Karpas-422 (cell line): Measurements from ENCODE around the gene CDS1. TPM values are rescaled to one million over a fixed set of nuclear protein-coding genes. Genes with fewer than 3 reads are reported as not detected.

Experiments
- DNase-seq: peaks from one replicate; pipeline ENCODE4 v3.0.0-alpha.2; 2015
- H2AFZ ChIP-seq: fragments of 200-600 bp; sonication (generic); 2 replicates; pipeline ENCODE4 v1.6.1; 2014; ENCODE audit warnings: antibody characterized with exemption, low read length, mixed read lengths
- H3K27ac ChIP-seq: fragments of 200-600 bp; sonication (generic); 2 replicates; pipeline ENCODE4 v1.5.1; 2014; ENCODE audit warnings: mild to moderate bottlenecking, low read length, moderate library complexity
- H3K27me3 ChIP-seq: fragments of 200-600 bp; sonication (generic); 2 replicates; pipeline ENCODE4 v1.6.1; 2014; ENCODE audit warnings: low read length, mixed read lengths
- H3K36me3 ChIP-seq: fragments of 200-600 bp; sonication (generic); 2 replicates; pipeline ENCODE4 v1.6.1; 2014; ENCODE audit warnings: low read length, mixed read lengths; ENCODE audit not compliant: insufficient read depth
- H3K4me1 ChIP-seq: fragments of 200-600 bp; sonication (generic); 2 replicates; pipeline ENCODE4 v1.6.1; 2014; ENCODE audit warnings: mild to moderate bottlenecking, low read length, mixed read lengths
- H3K4me2 ChIP-seq: fragments of 200-600 bp; sonication (generic); 2 replicates; pipeline ENCODE4 v1.6.1; 2014; ENCODE audit warnings: low read length, low read depth, mild to moderate bottlenecking; ENCODE audit not compliant: poor library complexity, severe bottlenecking
- H3K4me3 ChIP-seq: fragments of 200-600 bp; sonication (generic); 2 replicates; pipeline ENCODE4 v1.5.1; 2014; ENCODE audit warnings: mild to moderate bottlenecking, antibody characterized with exemption, low read length, mixed read lengths
- H3K79me2 ChIP-seq: fragments of 200-600 bp; sonication (generic); 2 replicates; pipeline ENCODE4 v1.6.1; 2014; ENCODE audit warnings: mild to moderate bottlenecking, low read length, mixed read lengths
- H3K9ac ChIP-seq: fragments of 200-600 bp; sonication (generic); 2 replicates; pipeline ENCODE4 v1.6.0; 2014; ENCODE audit warnings: low read length
- H3K9me2 ChIP-seq: fragments of 200-600 bp; sonication (generic), shearing (Covaris generic); replicated peaks from 2 replicates; pipeline ENCODE4 v1.6.0; 2014; ENCODE audit warnings: mild to moderate bottlenecking, low read length, moderate library complexity; ENCODE audit not compliant: insufficient read depth
- H3K9me3 ChIP-seq: fragments of 300-700, 200-600 bp; sonication (generic); 2 replicates; pipeline ENCODE4 v1.6.1; 2014; ENCODE audit warnings: low read length, mixed read lengths
- H4K20me1 ChIP-seq: fragments of 200-600 bp; sonication (generic); 2 replicates; pipeline ENCODE4 v1.6.1; 2014; ENCODE audit warnings: mild to moderate bottlenecking, antibody characterized with exemption, low read length, low read depth; ENCODE audit not compliant: insufficient read depth
- total RNA-seq: library from RNA; depleted of rRNA; stranded (reverse); fragments of >200 nt; shearing (Covaris generic); gene quantifications from 2 replicates; pipeline ENCODE4 v1.2.3, GENCODE V29; 2014; ENCODE audit warnings: low replicate concordance

CDS1 gene
- total RNA-seq, 1 experiment from 2014 or later, result not detected

GRCh38 chr4:84568496-84568895, 14.4 kb upstream of the CDS1 start:
- DNase-seq, result no peak

GRCh38 chr4:84569009-84569408, 13.9 kb upstream of the CDS1 start:
- no peak overlapping the region for H3K9ac ChIP-seq
- H3K9me2 ChIP-seq, result no peaks in the 10 kb centered on the region
- no peaks in the 10 kb centered on the region for H3K79me2 ChIP-seq
- no peak for DNase-seq
- no peak overlapping the region for H3K27ac ChIP-seq
- H3K4me1 ChIP-seq, result no peaks in the 10 kb centered on the region
- no peaks in the 10 kb centered on the region for H4K20me1 ChIP-seq
- no peaks in the 10 kb centered on the region for H3K9me3 ChIP-seq
- no peaks in the 10 kb centered on the region for H3K36me3 ChIP-seq
- H3K4me2 ChIP-seq, result no peak overlapping the region
- no peak overlapping the region for H2AFZ ChIP-seq
- H3K4me3 ChIP-seq, result no peak overlapping the region
- no peaks in the 10 kb centered on the region for H3K27me3 ChIP-seq

More at GRCh38 chr4:84568496-84568895, 14.4 kb upstream of the CDS1 start:
- Histone ChIP-seq H3K4me3 (no peak overlapping the region), H3K36me3 (no peaks in the 10 kb centered on the region), H3K4me1 (no peaks in the 10 kb centered on the region), H3K27ac (no peak overlapping the region), H3K79me2 (no peaks in the 10 kb centered on the region), H3K9me2 (no peaks in the 10 kb centered on the region), H2AFZ (no peak overlapping the region), H3K27me3 (no peaks in the 10 kb centered on the region), H3K9me3 (no peaks in the 10 kb centered on the region), H4K20me1 (no peaks in the 10 kb centered on the region), H3K4me2 (no peak overlapping the region), H3K9ac (no peak overlapping the region)

- Histone ChIP-seq H3K36me3 (no peaks in the 10 kb centered on the region), H3K79me2 (no peaks in the 10 kb centered on the region), H4K20me1 (no peaks in the 10 kb centered on the region), H3K27ac (no peak overlapping the region), H2AFZ (no peak overlapping the region), H3K4me3 (no peak overlapping the region), H3K9me3 (no peaks in the 10 kb centered on the region), H3K9me2 (no peaks in the 10 kb centered on the region), H3K27me3 (no peaks in the 10 kb centered on the region), H3K9ac (no peak overlapping the region), H3K4me1 (no peaks in the 10 kb centered on the region), H3K4me2 (no peak overlapping the region)
- DNase-seq, result no peak
Measured at GRCh38 chr4:84573385-84574068, 9.4 kb upstream of the CDS1 start.

DNA sequence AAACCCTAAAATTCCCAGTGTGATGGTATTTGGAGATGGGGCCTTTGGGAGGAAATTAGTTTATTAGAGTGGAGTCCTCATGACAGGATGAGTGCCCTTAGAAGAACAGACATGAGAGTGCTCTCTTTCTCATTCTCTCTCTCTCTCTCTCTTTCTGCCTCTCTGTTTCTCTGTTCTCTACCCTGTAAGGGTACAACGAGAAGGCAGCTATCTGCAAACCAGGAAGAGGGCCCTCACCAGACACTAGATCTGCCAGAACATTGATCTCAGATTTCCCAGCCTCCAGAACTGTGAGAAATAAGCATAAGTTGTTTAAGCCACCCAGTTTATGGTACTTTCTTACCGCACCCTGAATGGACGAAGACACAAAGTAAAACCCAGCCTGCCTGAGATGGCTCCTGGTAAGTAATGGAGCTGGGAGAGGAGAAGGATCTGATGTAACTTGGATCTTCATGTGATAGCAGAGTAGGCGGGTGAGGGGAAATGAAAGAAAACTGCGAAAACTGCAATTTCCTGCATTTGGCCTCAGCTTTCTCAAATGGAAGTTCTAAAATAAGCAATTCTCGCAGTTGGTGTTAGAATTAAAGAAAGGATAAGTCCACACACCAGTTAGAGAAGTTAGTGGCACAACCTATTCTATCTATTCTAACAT, 8.7 kb upstream of the CDS1 start:
- no peak overlapping the region for H3K4me2 ChIP-seq
- no peak overlapping the region for H2AFZ ChIP-seq
- no peaks in the 10 kb centered on the region for H3K36me3 ChIP-seq
- H4K20me1 ChIP-seq, result no peaks in the 10 kb centered on the region
- H3K27ac ChIP-seq, result no peak overlapping the region
- H3K9me3 ChIP-seq, result no peaks in the 10 kb centered on the region
- no peaks in the 10 kb centered on the region for H3K9me2 ChIP-seq
- no peaks in the 10 kb centered on the region for H3K4me1 ChIP-seq
- H3K9ac ChIP-seq, result no peak overlapping the region
- no peak overlapping the region for H3K4me3 ChIP-seq
- H3K79me2 ChIP-seq, result no peaks in the 10 kb centered on the region
- no peak for DNase-seq
- H3K27me3 ChIP-seq, result no peaks in the 10 kb centered on the region

DNA sequence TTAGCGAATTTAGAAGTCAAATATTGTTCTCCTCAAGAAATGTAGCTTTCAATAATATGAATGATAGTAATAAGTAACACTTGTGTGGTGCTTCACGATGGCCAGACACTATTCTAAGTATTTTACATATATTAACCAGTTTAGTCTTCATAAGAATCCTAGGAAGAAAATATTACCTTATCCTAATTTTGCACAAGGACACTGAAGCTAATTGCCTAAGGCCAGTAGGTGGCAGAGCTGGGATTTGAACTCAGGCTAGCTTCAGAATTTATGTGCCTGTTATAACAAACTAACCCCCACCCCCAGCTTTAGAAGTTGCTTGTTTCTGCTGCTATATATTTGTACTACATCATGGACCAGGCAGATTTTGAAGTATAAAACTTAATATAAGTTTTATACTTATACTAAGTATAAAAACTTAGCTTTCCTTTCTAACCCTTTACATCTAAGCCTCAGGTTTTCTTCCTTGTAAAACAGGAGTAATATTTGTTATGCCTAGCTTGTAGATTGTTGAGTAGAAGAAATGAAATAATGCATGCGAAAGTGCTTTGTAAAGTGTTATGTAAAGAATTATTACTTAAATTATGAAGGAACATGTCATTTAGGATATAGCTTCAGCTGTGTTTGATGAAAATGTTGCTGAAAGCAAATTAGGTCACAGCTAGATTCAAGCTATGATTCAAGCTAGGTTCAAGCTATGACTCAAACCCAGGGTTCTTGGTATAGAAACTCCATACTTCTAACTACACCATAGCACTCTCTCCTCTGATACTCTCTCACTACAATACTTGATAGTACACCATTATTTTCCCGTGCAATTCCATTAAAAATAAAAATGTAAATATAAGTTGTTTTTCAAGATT, 4.2 kb upstream of the CDS1 start:
- no peaks in the 10 kb centered on the region for H3K27me3 ChIP-seq
- peak; percentile 61 for DNase-seq
- no peaks in the 10 kb centered on the region for H3K36me3 ChIP-seq

GRCh38 chr4:84579403-84579776, 3.5 kb upstream of the CDS1 start:
- Histone ChIP-seq H3K9me2 (no peaks in the 10 kb centered on the region), H3K36me3 (no peaks in the 10 kb centered on the region), H3K27ac (no peak overlapping the region), H2AFZ (no peak overlapping the region), H3K9me3 (no peaks in the 10 kb centered on the region), H3K27me3 (no peaks in the 10 kb centered on the region), H3K4me2 (no peak overlapping the region), H3K79me2 (no peaks in the 10 kb centered on the region), H4K20me1 (no peaks in the 10 kb centered on the region), H3K9ac (no peak overlapping the region), H3K4me1 (no peaks in the 10 kb centered on the region), H3K4me3 (no peak overlapping the region)
- no peak for DNase-seq

More for the DNA sequence above, 4.2 kb upstream of the CDS1 start:
- H3K27ac ChIP-seq, result no peak overlapping the region
- H3K4me3 ChIP-seq, result no peak overlapping the region
- no peaks in the 10 kb centered on the region for H4K20me1 ChIP-seq
- H3K79me2 ChIP-seq, result no peaks in the 10 kb centered on the region
- H3K4me1 ChIP-seq, result no peaks in the 10 kb centered on the region
- H3K4me2 ChIP-seq, result no peak overlapping the region
- H3K9me3 ChIP-seq, result no peaks in the 10 kb centered on the region
- H3K9me2 ChIP-seq, result no peaks in the 10 kb centered on the region
- no peak overlapping the region for H3K9ac ChIP-seq
- no peak overlapping the region for H2AFZ ChIP-seq

DNA sequence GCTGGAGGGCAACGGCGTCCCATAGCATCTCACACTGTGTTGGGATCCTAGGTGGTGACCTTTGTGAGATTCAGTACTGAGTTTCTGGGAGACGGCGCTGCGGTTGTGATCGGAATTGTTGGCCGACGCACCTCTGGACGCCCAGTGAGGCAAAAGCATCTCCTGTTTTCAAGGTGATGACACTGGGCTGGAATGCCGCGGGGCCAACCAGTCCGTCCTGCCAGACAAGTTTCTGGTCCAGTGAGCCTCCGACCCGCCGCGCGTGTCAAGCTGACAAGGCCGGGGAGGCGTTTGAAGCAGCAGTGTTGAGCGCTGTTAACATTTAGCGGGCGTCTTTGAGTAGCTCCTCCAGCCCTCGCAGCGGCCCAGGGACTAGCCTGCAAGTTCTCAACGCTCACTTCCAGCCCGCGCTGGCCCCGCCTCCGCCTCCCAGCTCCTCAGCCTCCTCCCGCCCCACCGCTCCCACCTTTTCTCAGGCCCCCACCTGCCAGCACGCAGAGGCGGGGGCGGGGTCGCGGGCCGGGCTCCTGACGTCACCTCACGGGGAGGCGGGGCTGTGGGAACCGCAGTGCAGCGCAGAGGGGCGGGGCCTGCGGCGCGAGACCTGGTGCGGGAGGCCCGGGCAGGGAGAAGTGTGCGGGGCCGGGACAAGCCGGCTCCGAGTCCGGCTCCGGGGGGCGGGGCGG, 482 bp upstream of the CDS1 start:
- H3K4me3 ChIP-seq, result no peak overlapping the region
- H3K27me3 ChIP-seq, result no peaks in the 10 kb centered on the region
- H3K4me2 ChIP-seq, result no peak overlapping the region
- H4K20me1 ChIP-seq, result no peaks in the 10 kb centered on the region
- DNase-seq, result no peak
- no peaks in the 10 kb centered on the region for H3K9me3 ChIP-seq
- H3K9me2 ChIP-seq, result no peaks in the 10 kb centered on the region
- no peaks in the 10 kb centered on the region for H3K4me1 ChIP-seq
- H3K27ac ChIP-seq, result no peak overlapping the region
- H3K36me3 ChIP-seq, result no peaks in the 10 kb centered on the region
- H2AFZ ChIP-seq, result no peak overlapping the region
- H3K79me2 ChIP-seq, result no peaks in the 10 kb centered on the region
- H3K9ac ChIP-seq, result no peak overlapping the region
